HG03066 (cell line): Measurements from ENCODE around the gene TADA3.
"Not testable (repeated sequence)": the region's sequence is repeated elsewhere in the genome, so short reads cannot be mapped to it uniquely, and the experiment has no call there.

Experiments used
- ATAC-seq: cut with Tn5 transposase; IDR thresholded peaks from one replicate; pipeline ENCODE4 v1.9.1; 2021; ENCODE audit warnings: low read depth; ENCODE audit not compliant: unreplicated experiment

TADA3 gene

GRCh38 chr3:9785602-9786001, 6.7 kb downstream of the TADA3 start:
- ATAC-seq, result no peak

GRCh38 chr3:9784965-9785364, 7.3 kb downstream of the TADA3 start:
- ATAC-seq, result no peak

- ATAC-seq, result no peak
Observed at GRCh38 chr3:9783954-9784353, 8.3 kb downstream of the TADA3 start.

- no peak for ATAC-seq
Observed at GRCh38 chr3:9782770-9783169, 9.5 kb downstream of the TADA3 start.

- ATAC-seq, result no peak
Observed at GRCh38 chr3:9781978-9782603, 10.2 kb downstream of the TADA3 start.

- no peak for ATAC-seq
Observed at GRCh38 chr3:9781551-9781950, 10.7 kb downstream of the TADA3 start.

- ATAC-seq, result no peak
Observed at GRCh38 chr3:9780910-9781309, 11.4 kb downstream of the TADA3 start.

GRCh38 chr3:9780458-9780812, 11.8 kb downstream of the TADA3 start:
- no peak for ATAC-seq

GRCh38 chr3:9779721-9780457, 12.4 kb downstream of the TADA3 start:
- ATAC-seq, result peak; percentile 55

- no peak for ATAC-seq
Observed at GRCh38 chr3:9779075-9779593, 13.1 kb downstream of the TADA3 start.

- ATAC-seq, result no peak
Observed at GRCh38 chr3:9778143-9779074, 13.9 kb downstream of the TADA3 start.

- no peak for ATAC-seq
Observed at GRCh38 chr3:9777694-9778021, 14.6 kb downstream of the TADA3 start.

- no peak for ATAC-seq
Observed at GRCh38 chr3:9776896-9777693, 15.2 kb downstream of the TADA3 start.

GRCh38 chr3:9771007-9771406, 21.3 kb downstream of the TADA3 start:
- not testable (repeated sequence) for ATAC-seq

- no peak for ATAC-seq
Observed at GRCh38 chr3:9770276-9770812, 21.9 kb downstream of the TADA3 start.

- no peak for ATAC-seq
Observed at GRCh38 chr3:9769426-9770275, 22.6 kb downstream of the TADA3 start, which contains the start of gene CAMK1. Gene CAMK1, minus strand, starts transcription at chr3:9769947. Its CDS starts 2,198 bp downstream, at chr3:9767749.

GRCh38 chr3:9769012-9769411, 23.3 kb downstream of the TADA3 start:
- no peak for ATAC-seq

GRCh38 chr3:9768141-9768775, 24.0 kb downstream of the TADA3 start:
- no peak for ATAC-seq

GRCh38 chr3:9767418-9767817, 24.9 kb downstream of the TADA3 start:
- no peak for ATAC-seq
